Epidermal melanocyte (primary cell): ENCODE measurements around the gene CTXND1.
"Not testable (repeated sequence)": the region's sequence is repeated elsewhere in the genome, so short reads cannot be mapped to it uniquely, and the experiment has no call there.

ENCODE experiments used
- DNase-seq: peaks from one replicate; pipeline ENCODE4 v3.0.0; 2011; ENCODE audit warnings: low spot score; ENCODE audit not compliant: insufficient read length

CTXND1 gene

GRCh38 chr15:80252121-80252518 lies at the start of gene CTXND1:
TSS of gene CTXND1 (minus strand) at chr15:80252213. CDS start at chr15:80201949, 50,264 bp downstream.
- DNase-seq = peak; percentile 46

GRCh38 chr15:80301472-80301871 lies 49.5 kb upstream of the CTXND1 start:
- DNase-seq = no peak

GRCh38 chr15:80295777-80296176 lies 43.8 kb upstream of the CTXND1 start:
- not testable (repeated sequence) for DNase-seq

DNA sequence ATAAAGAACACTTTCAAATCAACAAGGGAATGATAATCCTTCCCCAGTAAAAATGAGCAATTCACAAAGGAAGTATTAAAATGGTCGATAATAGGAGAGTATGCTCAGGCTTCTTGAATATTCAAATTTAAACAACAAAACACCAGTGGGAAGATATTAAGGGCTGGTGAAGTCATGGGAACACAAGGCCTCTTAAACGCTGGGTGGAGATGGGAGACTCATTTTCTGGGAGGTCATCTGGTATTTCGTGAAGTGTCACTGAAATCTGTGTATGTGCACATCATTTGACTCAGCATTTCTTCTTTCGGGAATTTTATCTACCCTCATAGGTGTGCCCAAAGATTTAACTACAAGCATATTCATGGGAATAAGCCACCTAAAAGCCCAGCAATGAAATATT lies 40.1 kb upstream of the CTXND1 start:
- DNase-seq = no peak

DNA sequence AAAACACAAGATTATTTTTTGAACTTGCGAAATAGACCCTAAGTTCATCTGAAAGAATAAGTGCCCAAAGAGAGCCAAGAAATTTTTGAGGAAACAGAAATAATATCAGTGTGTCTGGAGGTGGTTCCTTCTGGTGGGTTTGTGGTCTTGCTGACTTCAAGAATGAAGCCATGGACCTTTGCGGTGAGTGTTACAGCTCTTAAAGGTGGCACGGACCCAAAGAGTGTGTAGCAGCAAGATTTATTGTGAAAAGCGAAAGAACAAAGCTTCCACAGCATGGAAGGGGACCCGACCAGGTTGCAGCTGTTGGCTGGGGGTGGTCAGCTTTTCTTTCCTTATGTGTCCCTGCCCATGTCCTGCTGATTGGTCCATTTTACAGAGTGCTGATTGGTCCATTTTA lies 38.9 kb upstream of the CTXND1 start:
- not testable (repeated sequence) for DNase-seq

DNA sequence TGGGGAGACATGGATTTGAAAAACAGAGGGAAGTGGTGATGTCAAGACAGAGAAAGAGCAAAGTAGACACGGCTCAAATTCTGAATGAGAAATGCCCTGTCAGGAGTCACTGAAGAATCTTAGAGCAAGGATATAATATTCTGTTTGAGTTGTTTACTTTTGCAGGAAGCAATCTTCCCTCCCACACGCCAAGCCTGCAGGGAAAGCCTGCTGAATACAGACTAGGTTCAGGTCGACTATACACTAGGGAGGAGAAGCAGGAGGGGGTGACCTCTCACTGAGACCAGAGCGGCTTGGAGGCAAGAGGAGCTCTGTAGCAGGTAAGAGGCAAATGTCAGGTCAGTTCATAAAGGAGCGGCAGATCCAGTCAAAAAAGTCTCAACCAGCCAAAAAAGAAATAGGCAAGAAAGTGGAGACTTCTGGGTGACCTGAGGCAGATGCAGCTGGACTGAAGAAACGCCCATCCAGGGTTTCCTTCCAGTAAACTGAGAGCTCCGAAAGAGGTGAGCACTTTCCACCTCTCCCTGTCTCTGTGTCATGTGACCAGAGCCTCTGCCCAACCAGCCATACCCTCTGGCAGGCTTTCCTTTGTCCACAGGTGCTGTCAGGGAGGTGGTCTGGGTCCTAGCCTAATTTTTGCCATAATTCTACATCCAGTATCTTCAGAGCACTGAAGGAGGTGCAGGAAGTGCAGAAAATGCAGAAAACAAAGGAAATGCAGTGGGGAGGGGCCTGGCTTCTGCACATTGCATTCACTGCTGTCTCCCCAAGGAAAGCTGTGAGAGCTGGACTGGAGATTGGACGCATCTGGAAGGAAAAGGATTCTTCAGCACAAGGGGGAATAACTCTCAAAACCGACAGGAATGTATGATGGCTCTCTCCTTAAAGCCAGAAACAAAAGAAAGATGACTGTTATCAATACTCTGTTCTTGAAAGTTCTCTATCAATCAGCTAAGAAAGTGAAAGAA lies 37.8 kb upstream of the CTXND1 start:
- no peak for DNase-seq

DNA sequence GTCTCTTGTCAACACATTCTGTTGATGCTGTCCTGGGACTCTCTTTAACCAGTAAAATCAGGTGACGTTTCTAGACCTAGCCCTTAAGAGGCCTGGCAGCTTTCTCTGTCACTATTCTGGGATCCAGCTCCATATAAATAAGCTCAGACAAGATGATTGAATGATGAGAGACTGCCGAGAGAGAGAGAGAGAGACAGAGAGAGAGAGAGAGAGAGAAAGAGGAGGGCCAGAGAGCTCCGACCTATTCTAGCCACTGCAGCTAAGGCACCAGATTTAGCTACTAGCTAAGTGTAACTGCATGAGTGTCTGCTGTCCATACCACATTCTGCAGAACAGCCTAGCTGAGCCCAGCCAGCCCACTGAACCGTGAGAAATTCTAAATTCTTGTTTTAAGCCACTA lies 36.1 kb upstream of the CTXND1 start:
- DNase-seq = no peak

GRCh38 chr15:80286055-80286454 lies 34.0 kb upstream of the CTXND1 start:
- DNase-seq = no peak

GRCh38 chr15:80285379-80285778 lies 33.4 kb upstream of the CTXND1 start:
- no peak for DNase-seq

DNA sequence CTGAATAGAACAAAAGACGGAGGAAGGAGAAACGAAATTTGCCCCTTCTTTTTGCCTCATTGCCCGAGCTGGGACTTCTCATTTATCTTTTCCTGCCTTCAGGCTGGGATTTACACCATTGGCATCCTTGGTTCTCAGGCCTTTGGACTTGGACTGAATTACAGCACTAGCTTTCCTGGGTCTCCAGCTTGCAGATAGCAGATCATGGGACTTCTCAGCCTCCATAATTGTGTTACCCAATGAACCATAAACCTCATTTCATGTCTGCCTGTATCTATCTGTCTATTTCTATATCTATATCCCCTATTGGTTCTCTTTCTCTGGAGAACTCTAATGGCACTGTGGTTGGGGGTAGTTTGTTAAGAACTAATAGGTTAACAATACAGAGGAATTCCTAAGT lies 31.5 kb upstream of the CTXND1 start:
- DNase-seq = no peak

- DNase-seq = no peak
Observed at GRCh38 chr15:80277147-80277546, 25.1 kb upstream of the CTXND1 start.

- no peak for DNase-seq
Observed at GRCh38 chr15:80275961-80276360, 23.9 kb upstream of the CTXND1 start.

DNA sequence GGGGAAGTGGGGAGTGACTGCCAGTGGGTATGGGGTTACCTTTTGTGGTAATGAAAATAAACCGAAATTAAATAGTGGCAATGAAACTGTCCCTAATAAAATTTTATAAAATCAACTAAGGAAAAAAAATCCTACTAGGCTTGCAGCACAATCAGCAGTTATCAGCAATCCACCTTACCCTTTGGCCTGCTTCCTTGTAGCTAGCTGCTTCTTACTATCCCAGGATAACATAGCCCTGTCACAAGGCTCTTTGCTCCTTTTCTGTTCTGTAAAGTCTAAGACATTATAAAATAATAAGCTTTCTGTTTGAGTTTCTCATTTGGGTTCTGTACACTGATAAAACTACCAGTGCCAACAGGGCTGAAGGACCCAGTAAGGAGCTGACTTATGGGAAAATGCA lies 23.0 kb upstream of the CTXND1 start:
- DNase-seq = no peak

DNA sequence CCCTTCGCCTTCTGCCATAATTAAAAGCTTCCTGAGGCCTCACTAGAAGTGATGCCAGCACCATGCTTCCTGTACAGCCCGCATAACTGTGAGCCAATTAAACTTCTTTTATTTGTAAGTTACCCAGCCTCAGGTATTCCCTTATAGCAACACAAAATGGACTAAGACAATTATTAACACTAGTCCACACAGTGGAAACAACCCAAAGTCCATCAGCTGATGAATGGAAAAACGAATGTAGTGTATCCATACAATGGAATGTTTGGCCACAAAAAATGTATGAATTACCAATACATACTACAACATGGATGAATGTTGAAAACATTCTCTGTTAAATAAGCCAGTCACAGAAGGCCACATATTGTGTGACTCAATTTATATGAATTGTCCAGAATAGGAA lies 22.5 kb upstream of the CTXND1 start:
- DNase-seq = no peak

- DNase-seq = no peak
Observed at GRCh38 chr15:80272987-80273386, 21.0 kb upstream of the CTXND1 start.

- DNase-seq = no peak
Observed at GRCh38 chr15:80270472-80270871, 18.5 kb upstream of the CTXND1 start.

- DNase-seq = no peak
Observed at GRCh38 chr15:80268101-80268500, 16.1 kb upstream of the CTXND1 start.

DNA sequence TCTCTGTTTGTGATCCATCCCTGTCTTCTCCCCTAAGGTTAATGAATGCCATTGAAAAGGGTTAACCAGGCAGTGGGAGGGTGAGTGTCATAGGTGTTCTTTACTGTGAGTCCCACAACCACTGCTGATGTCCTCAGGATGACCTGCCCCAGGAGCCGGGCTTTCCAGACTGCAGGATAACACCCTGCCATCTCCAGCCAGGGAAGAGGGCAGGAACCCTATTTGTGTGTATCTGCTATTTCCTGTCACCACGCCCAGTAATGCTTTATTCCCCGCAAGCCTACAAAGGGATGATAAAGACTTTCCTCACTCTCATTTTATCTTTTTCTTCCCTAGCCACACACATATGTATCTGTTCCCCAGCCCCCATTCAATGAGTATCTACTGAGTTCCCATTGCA lies 15.6 kb upstream of the CTXND1 start:
- no peak for DNase-seq

DNA sequence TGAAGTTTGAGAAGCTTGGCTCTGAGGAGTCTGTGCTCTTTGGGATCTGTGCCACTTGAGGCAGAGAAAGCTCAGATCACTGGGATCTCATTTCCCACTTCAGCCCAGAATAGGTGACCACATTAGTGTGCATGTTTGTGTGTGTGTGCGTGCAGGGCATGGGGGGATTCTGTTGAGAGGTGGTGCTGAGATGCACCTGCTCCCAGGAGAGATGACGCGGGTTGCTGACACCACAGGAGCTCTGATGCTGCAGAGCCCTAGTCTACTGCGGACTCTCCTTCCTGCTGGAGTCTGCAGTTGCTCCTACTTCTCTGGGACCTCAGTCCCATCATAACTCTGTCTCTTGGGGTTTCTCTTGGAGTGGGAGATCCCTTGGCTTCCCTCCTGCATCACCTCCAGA lies 14.7 kb upstream of the CTXND1 start:
- DNase-seq = no peak

GRCh38 chr15:80266113-80266512 lies 14.1 kb upstream of the CTXND1 start:
- no peak for DNase-seq

- DNase-seq = no peak
Observed at GRCh38 chr15:80265021-80265420, 13.0 kb upstream of the CTXND1 start.

DNA sequence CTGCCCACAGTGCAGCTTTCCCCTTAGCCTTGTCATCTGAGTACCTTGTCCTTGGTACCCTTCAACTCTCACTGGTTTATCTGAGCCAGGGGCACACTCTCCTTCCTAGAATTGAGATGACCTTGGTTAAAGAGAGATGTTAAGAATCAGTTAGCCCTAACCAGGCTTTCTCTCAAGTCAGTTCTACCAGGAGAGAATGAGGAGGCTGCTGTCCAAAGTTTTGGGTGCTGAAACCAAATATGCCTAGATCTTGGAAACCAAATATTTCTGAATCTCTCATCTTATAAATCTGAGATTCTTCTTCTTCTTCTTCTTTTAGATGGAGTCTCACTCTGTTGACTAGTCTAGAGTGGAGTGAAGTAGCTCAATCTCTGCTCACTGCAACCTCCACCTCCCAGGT lies 12.0 kb upstream of the CTXND1 start:
- no peak for DNase-seq

DNA sequence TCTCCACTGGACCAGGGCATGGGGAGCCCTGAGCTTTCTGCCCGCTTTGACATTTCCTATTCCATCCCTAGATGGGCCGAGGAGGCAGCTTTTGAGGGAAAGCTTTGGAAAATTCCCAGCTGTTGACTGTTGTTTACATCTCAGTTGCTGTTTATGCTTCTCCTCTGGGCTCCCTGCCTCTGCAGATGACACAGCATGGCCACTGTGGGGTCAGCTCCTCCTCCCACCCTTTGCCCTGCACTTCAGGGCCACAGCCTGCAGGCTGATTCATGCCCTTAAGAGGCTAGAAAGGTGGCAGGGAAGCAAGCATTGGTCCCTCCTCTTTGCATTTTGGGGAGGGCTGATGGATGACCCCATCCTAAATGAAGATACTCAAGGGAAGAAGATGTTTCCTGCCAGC lies 8.5 kb upstream of the CTXND1 start:
- DNase-seq = no peak
